Erythroblast (primary cell): ENCODE data around the gene PDE6D.

Experiments
- GATA1 ChIP-seq: IDR thresholded peaks from 2 replicates; pipeline ENCODE4 v1.6.1; 2011; ENCODE audit warnings: low read depth, mild to moderate bottlenecking, control low read depth, low read length, moderate library complexity
- POLR2A ChIP-seq: IDR thresholded peaks from 2 replicates; pipeline ENCODE4 v1.6.1; 2011; ENCODE audit warnings: mild to moderate bottlenecking, low read length

- TF ChIP-seq POLR2A (no peak), GATA1 (no peak)
Measured at GRCh38 chr2:231745303-231746038, 35.6 kb downstream of the PDE6D start.
